H1 (cell line): ENCODE measurements around the gene CISTR. TPM values are rescaled to one million over a fixed set of nuclear protein-coding genes. Genes with fewer than 3 reads are reported as not detected.

Experiments used
- CTCF ChIA-PET: fragments of 300-600 bp; sonication (Branson Sonifier 250); formaldehyde crosslinking; loops from one replicate; lab custom pipeline; 2021; ENCODE audit not compliant: partially characterized antibody; lab: Charles Lee
- POLR2A ChIA-PET: fragments of 300-600 bp; sonication (Branson Sonifier 250); formaldehyde crosslinking; loops from one replicate; lab custom pipeline; 2021; ENCODE audit warnings: inconsistent platforms; ENCODE audit not compliant: partially characterized antibody; lab: Charles Lee
- DNase-seq, 2 experiments: peaks; one replicate each; pipeline versions ENCODE4 v3.0.0 to v3.0.0-alpha.2; 2010 to 2022; ENCODE audit warnings: low spot score in 2 of 2, low read depth in 1 of 2, mixed read lengths in 1 of 2
- FAIRE-seq: peaks from 2 replicates; lab custom pipeline; 2011; peaks lifted over from hg19 to GRCh38; lab: Jason Lieb, UNC
- H2AFZ ChIP-seq: 2 replicates; pipeline ENCODE4 v1.8.1; 2012; ENCODE audit warnings: low read length, inconsistent platforms
- H2AK5ac ChIP-seq: 2 replicates; pipeline ENCODE4 v1.6.1; 2013; ENCODE audit warnings: low read depth, low read length
- H2BK120ac ChIP-seq: replicated peaks from 2 replicates; pipeline ENCODE3; 2013; ENCODE audit warnings: low read depth, low read length, inconsistent platforms
- H2BK12ac ChIP-seq: 2 replicates; pipeline ENCODE4 v1.6.1; 2013; ENCODE audit warnings: low read depth, low read length
- H2BK15ac ChIP-seq: 2 replicates; pipeline ENCODE4 v1.6.1; 2013; ENCODE audit warnings: low read length
- H2BK20ac ChIP-seq: 2 replicates; pipeline ENCODE4 v1.6.1; 2013; ENCODE audit warnings: low read length
- H2BK5ac ChIP-seq: 2 replicates; pipeline ENCODE4 v1.6.1; 2013; ENCODE audit warnings: low read depth, low read length
- H3K14ac ChIP-seq: 2 replicates; pipeline ENCODE4 v1.6.1; 2013; ENCODE audit warnings: inconsistent platforms; ENCODE audit not compliant: insufficient read length
- H3K18ac ChIP-seq: 2 replicates; pipeline ENCODE4 v1.6.1; 2013; ENCODE audit warnings: low read length; ENCODE audit errors: extremely low read depth
- H3K23ac ChIP-seq: 2 replicates; pipeline ENCODE4 v1.6.1; 2013; ENCODE audit warnings: inconsistent platforms; ENCODE audit not compliant: insufficient read length
- H3K23me2 ChIP-seq: 2 replicates; pipeline ENCODE4 v1.6.1; 2013; ENCODE audit warnings: low read depth, low read length
- H3K27ac ChIP-seq: 2 replicates; pipeline ENCODE4 v1.6.1; 2011; ENCODE audit warnings: low read depth, low read length, inconsistent platforms
- H3K27me3 ChIP-seq, 4 experiments: replicated peaks in 1 of 4; 1 replicate in 1 of 4; 2 replicates in 3 of 4; pipeline versions ENCODE4 v1.6.1 to v1.8.1; 2011 to 2013; ENCODE audit warnings: low read length in 3 of 4, mild to moderate bottlenecking in 3 of 4, inconsistent platforms in 2 of 4, mixed read lengths in 2 of 4, moderate library complexity in 1 of 4; ENCODE audit not compliant: control insufficient read depth in 3 of 4, insufficient read depth in 3 of 4; ENCODE audit errors: extremely low read depth in 1 of 4
- H3K36me3 ChIP-seq, 4 experiments: 2 replicates each; pipeline versions ENCODE4 v1.6.1 to v1.8.1; 2011 to 2013; ENCODE audit warnings: mild to moderate bottlenecking in 4 of 4, low read length in 3 of 4, moderate library complexity in 2 of 4, control low read depth in 1 of 4, inconsistent platforms in 1 of 4; ENCODE audit not compliant: insufficient read depth in 4 of 4, control insufficient read depth in 2 of 4
- H3K4ac ChIP-seq: replicated peaks from 2 replicates; pipeline ENCODE3; 2013; ENCODE audit warnings: low read length, low read depth, mixed read lengths, inconsistent platforms; ENCODE audit not compliant: insufficient read length
- H3K4me1 ChIP-seq, 4 experiments: replicated peaks in 1 of 4; 1 replicate in 1 of 4; 2 replicates in 3 of 4; pipeline versions ENCODE4 v1.6.1 to v1.8.1; 2011 to 2013; ENCODE audit warnings: low read length in 3 of 4, inconsistent platforms in 2 of 4, mixed read lengths in 1 of 4; ENCODE audit not compliant: insufficient read depth in 4 of 4, control insufficient read depth in 3 of 4
- H3K4me2 ChIP-seq, 2 experiments: 2 replicates each; pipeline versions ENCODE4 v1.6.1 to v1.8.1; 2011 to 2013; ENCODE audit warnings: low read depth in 2 of 2, low read length in 2 of 2, control low read depth in 1 of 2, inconsistent platforms in 1 of 2, mild to moderate bottlenecking in 1 of 2; ENCODE audit not compliant: insufficient read depth in 1 of 2
- H3K4me3 ChIP-seq, 4 experiments: fragments of 200-600, 300-600 bp in 1 of 4; sonication (generic), shearing (Covaris generic), sonication (Bioruptor Twin) in 1 of 4; 2 replicates each; pipeline versions ENCODE4 v1.5.1 to v1.8.1; 2011 to 2016; ENCODE audit warnings: low read length in 4 of 4, low read depth in 3 of 4, control low read depth in 2 of 4, inconsistent platforms in 2 of 4, mild to moderate bottlenecking in 2 of 4, mixed read lengths in 1 of 4, moderate library complexity in 1 of 4; ENCODE audit not compliant: insufficient read depth in 2 of 4; ENCODE audit errors: extremely low read depth in 1 of 4
- H3K56ac ChIP-seq: replicated peaks from 2 replicates; pipeline ENCODE3; 2013; ENCODE audit warnings: low read depth, mild to moderate bottlenecking, mixed read lengths, low read length, inconsistent platforms; ENCODE audit not compliant: insufficient read length
- H3K79me1 ChIP-seq: 2 replicates; pipeline ENCODE4 v1.6.1; 2013; ENCODE audit warnings: low read depth, low read length, control low read depth
- H3K79me2 ChIP-seq, 2 experiments: 2 replicates each; pipeline versions ENCODE4 v1.6.1 to v1.8.1; 2012 to 2013; ENCODE audit warnings: low read length in 2 of 2, mild to moderate bottlenecking in 2 of 2, inconsistent platforms in 1 of 2; ENCODE audit not compliant: insufficient read depth in 2 of 2, control insufficient read depth in 1 of 2
- H3K9ac ChIP-seq, 4 experiments: replicated peaks in 1 of 4; 1 replicate in 1 of 4; 2 replicates in 3 of 4; pipeline versions ENCODE4 v1.6.1 to v1.8.1; 2011 to 2013; ENCODE audit warnings: low read depth in 3 of 4, low read length in 3 of 4, control low read depth in 2 of 4, mild to moderate bottlenecking in 2 of 4, moderate library complexity in 2 of 4, inconsistent platforms in 1 of 4; ENCODE audit errors: extremely low read depth in 1 of 4
- H3K9me3 ChIP-seq, 2 experiments: 2 replicates each; pipeline versions ENCODE4 v1.6.1 to v1.8.1; 2012 to 2013; ENCODE audit warnings: mild to moderate bottlenecking in 2 of 2, moderate library complexity in 2 of 2, control low read depth in 1 of 2, inconsistent platforms in 1 of 2, low read depth in 1 of 2, low read length in 1 of 2, mixed read lengths in 1 of 2; ENCODE audit not compliant: insufficient read depth in 2 of 2
- H4K20me1 ChIP-seq, 2 experiments: replicated peaks in 1 of 2; 2 replicates each; pipeline versions ENCODE3 to v1.8.1; 2011 to 2013; ENCODE audit warnings: inconsistent platforms in 2 of 2, low read length in 2 of 2, mild to moderate bottlenecking in 1 of 2; ENCODE audit not compliant: insufficient read depth in 2 of 2, control insufficient read depth in 1 of 2
- H4K5ac ChIP-seq: 2 replicates; pipeline ENCODE4 v1.6.1; 2013; ENCODE audit warnings: low read length, low read depth, mixed read lengths, inconsistent platforms; ENCODE audit not compliant: insufficient read length
- H4K8ac ChIP-seq: 2 replicates; pipeline ENCODE4 v1.8.0; 2013; ENCODE audit warnings: mild to moderate bottlenecking, moderate library complexity, low read length, inconsistent platforms; ENCODE audit not compliant: insufficient read depth; ENCODE audit errors: extremely low read depth
- H4K91ac ChIP-seq: replicated peaks from 2 replicates; pipeline ENCODE3; 2013; ENCODE audit warnings: low read length, mixed read lengths, inconsistent platforms; ENCODE audit not compliant: insufficient read length
- KDM1A ChIP-seq: fragments of 200-600, 300-600 bp; sonication (generic); IDR thresholded peaks from 2 replicates; pipeline ENCODE4 v1.7.1; 2016; ENCODE audit warnings: mild to moderate bottlenecking, low read length, borderline replicate concordance
- NANOG ChIP-seq: IDR thresholded peaks from 2 replicates; pipeline ENCODE4 v1.6.1; 2011; ENCODE audit warnings: low read length, low read depth, mild to moderate bottlenecking, inconsistent platforms; ENCODE audit not compliant: insufficient read depth, poor library complexity, severe bottlenecking
- RXRA ChIP-seq: IDR thresholded peaks from 2 replicates; pipeline ENCODE4 v1.6.1; 2011; ENCODE audit warnings: low read depth, mild to moderate bottlenecking, low read length, moderate library complexity; ENCODE audit not compliant: insufficient read depth
- TCF12 ChIP-seq: IDR thresholded peaks from 2 replicates; pipeline ENCODE4 v1.6.1; 2011; ENCODE audit warnings: low read depth, mild to moderate bottlenecking, low read length
- WGBS, 2 experiments: shearing (Covaris generic) in 1 of 2; methylation state at CpG; one replicate each; pipeline versions ENCODE4 v1.1.6 to v1.1.7; 2013 to 2015; ENCODE audit warnings: low lambda C conversion rate in 2 of 2, mixed read lengths in 2 of 2, inconsistent platforms in 1 of 2, low coverage in 1 of 2, missing lambda C conversion rate in 1 of 2; ENCODE audit not compliant: insufficient replicate concordance in 2 of 2, insufficient coverage in 1 of 2, insufficient read length in 1 of 2; ENCODE audit errors: extremely low coverage in 1 of 2, missing lambda C conversion rate in 1 of 2; 5-methylcytosine and 5-hydroxymethylcytosine counted together
- polyA plus RNA-seq, 7 experiments: library from polyadenylated mRNA; depleted of rRNA in 3 of 7; stranded (reverse) in 5 of 7; unstranded in 2 of 7; fragments of >200 nt in 5 of 7; fragments of 200-250 nt in 2 of 7; gene quantifications; 1 replicate in 5 of 7; 2 replicates in 1 of 7; 4 replicates in 1 of 7; pipeline versions ENCODE4 v1.2.1 to v1.2.3, GENCODE V29; 2011 to 2013; ENCODE audit warnings: missing spikeins in 2 of 7, mixed read lengths in 2 of 7
- total RNA-seq: library from RNA; stranded (reverse); fragmentation: NEBNext Ultra II Directional; extraction: Animal tissue kit (Norgen Biotek cat#: 25700); gene quantifications from 2 replicates; pipeline ENCODE4 v1.2.1, GENCODE V29; 2021

CISTR gene
- total and polyA plus RNA-seq, 2 of the 8 experiments (the other 6 are each of a cell fraction or from before 2014, with no cell fraction given), result not detected

- H4K20me1 ChIP-seq, result no peaks in the 10 kb centered on the region
- H2BK15ac ChIP-seq, result no peak overlapping the region
- no peak overlapping the region for H2BK120ac ChIP-seq
- H3K23ac ChIP-seq, result no peak overlapping the region
- no peak overlapping the region for H4K91ac ChIP-seq
- no peak overlapping the region for H2AFZ ChIP-seq
- no peak overlapping the region for H2BK12ac ChIP-seq
- H3K4ac ChIP-seq, result no peak overlapping the region
- H3K23me2 ChIP-seq, result no peaks in the 10 kb centered on the region
- H3K14ac ChIP-seq, result no peak overlapping the region
- no peak overlapping the region for H3K4me2 ChIP-seq
- no peaks in the 10 kb centered on the region for H3K36me3 ChIP-seq
- H4K5ac ChIP-seq, result no peak overlapping the region
- CTCF ChIA-PET, result interaction anchor here (0.6 to 6.8 kb wide), 4 partner anchors 8 to 87 kb away, joined by 3 to 51 read pairs (median 8); no protein-coding TSS in a partner anchor
- H3K18ac ChIP-seq, result no peak overlapping the region
- no peak for FAIRE-seq
- H3K4me3 ChIP-seq, result no peak overlapping the region
- peaks cover 0 to 5% (median 1%) of the 10 kb centered on the region in 4 experiments; a peak in 3 of 7 replicates for H3K27me3 ChIP-seq
- H3K79me2 ChIP-seq, result no peaks in the 10 kb centered on the region
- POLR2A ChIA-PET, result no interaction called here
- peaks cover 0 to 2% (median 0%) of the 10 kb centered on the region in 4 experiments; a peak in 1 of 7 replicates for H3K4me1 ChIP-seq
- H3K79me1 ChIP-seq, result no peaks in the 10 kb centered on the region
- H3K9me3 ChIP-seq, result no peaks in the 10 kb centered on the region
- H2AK5ac ChIP-seq, result no peak overlapping the region
- H3K27ac ChIP-seq, result no peak overlapping the region
- no peak for DNase-seq
- no peak overlapping the region for H2BK20ac ChIP-seq
- H4K8ac ChIP-seq, result no peak overlapping the region
- H2BK5ac ChIP-seq, result no peak overlapping the region
- no peak overlapping the region for H3K9ac ChIP-seq
- H3K56ac ChIP-seq, result no peak overlapping the region
- 82% methylated on average over 1 of the region's 1 CpG; no CpG with 5 or more reads in 1 of the 2 experiments for WGBS, 2 experiments
- TF ChIP-seq RXRA (no peak), KDM1A (no peak), NANOG (no peak), TCF12 (no peak)
These were observed 37.1 kb upstream of the CISTR start for GRCh38 chr12:53788892-53789291.
